HG02642 (cell line): ENCODE measurements around the gene LARGE1.

ENCODE experiments used
- ATAC-seq: cut with Tn5 transposase; IDR thresholded peaks from one replicate; pipeline ENCODE4 v1.9.1; 2021; ENCODE audit warnings: mild to moderate bottlenecking; ENCODE audit not compliant: unreplicated experiment, poor library complexity

The LARGE1 gene

GRCh38 chr22:33687464-33687863, 232.8 kb downstream of the LARGE1 start:
- no peak for ATAC-seq

GRCh38 chr22:33684087-33684486, 236.2 kb downstream of the LARGE1 start:
- ATAC-seq, result no peak

- no peak for ATAC-seq
These were observed 237.3 kb downstream of the LARGE1 start for GRCh38 chr22:33682927-33683326.

GRCh38 chr22:33680632-33681031, 239.6 kb downstream of the LARGE1 start:
- no peak for ATAC-seq

- no peak for ATAC-seq
These were observed 241.8 kb downstream of the LARGE1 start for GRCh38 chr22:33678523-33678922.

GRCh38 chr22:33677536-33677935, 242.7 kb downstream of the LARGE1 start:
- no peak for ATAC-seq

- ATAC-seq, result no peak
These were observed 245.9 kb downstream of the LARGE1 start for GRCh38 chr22:33674357-33674756.

- ATAC-seq, result no peak
These were observed 250.5 kb downstream of the LARGE1 start for GRCh38 chr22:33669746-33670145.

GRCh38 chr22:33666961-33667619, 253.2 kb downstream of the LARGE1 start:
- ATAC-seq, result no peak

GRCh38 chr22:33666279-33666960, 253.9 kb downstream of the LARGE1 start:
- no peak for ATAC-seq

GRCh38 chr22:33659448-33659847, 260.8 kb downstream of the LARGE1 start:
- ATAC-seq, result no peak

GRCh38 chr22:33658775-33659174, 261.5 kb downstream of the LARGE1 start:
- ATAC-seq, result no peak

GRCh38 chr22:33657670-33658069, 262.6 kb downstream of the LARGE1 start:
- no peak for ATAC-seq

- ATAC-seq, result no peak
These were observed 263.3 kb downstream of the LARGE1 start for GRCh38 chr22:33656808-33657628.

GRCh38 chr22:33654173-33654895, 265.9 kb downstream of the LARGE1 start:
- no peak for ATAC-seq

GRCh38 chr22:33653532-33654063, 266.7 kb downstream of the LARGE1 start:
- no peak for ATAC-seq

GRCh38 chr22:33652615-33653014, 267.7 kb downstream of the LARGE1 start:
- ATAC-seq, result no peak

GRCh38 chr22:33650244-33650643, 270.0 kb downstream of the LARGE1 start:
- ATAC-seq, result no peak

GRCh38 chr22:33648478-33648877, 271.8 kb downstream of the LARGE1 start:
- ATAC-seq, result no peak

GRCh38 chr22:33640900-33641299, 279.4 kb downstream of the LARGE1 start:
- no peak for ATAC-seq
